GM18498 (cell line): ENCODE data around the gene ADARB2.

Experiments
- ATAC-seq: cut with Tn5 transposase; IDR thresholded peaks from one replicate; pipeline ENCODE4 v1.9.1; 2021; ENCODE audit warnings: mild to moderate bottlenecking, moderate library complexity; ENCODE audit not compliant: unreplicated experiment

Gene ADARB2

DNA sequence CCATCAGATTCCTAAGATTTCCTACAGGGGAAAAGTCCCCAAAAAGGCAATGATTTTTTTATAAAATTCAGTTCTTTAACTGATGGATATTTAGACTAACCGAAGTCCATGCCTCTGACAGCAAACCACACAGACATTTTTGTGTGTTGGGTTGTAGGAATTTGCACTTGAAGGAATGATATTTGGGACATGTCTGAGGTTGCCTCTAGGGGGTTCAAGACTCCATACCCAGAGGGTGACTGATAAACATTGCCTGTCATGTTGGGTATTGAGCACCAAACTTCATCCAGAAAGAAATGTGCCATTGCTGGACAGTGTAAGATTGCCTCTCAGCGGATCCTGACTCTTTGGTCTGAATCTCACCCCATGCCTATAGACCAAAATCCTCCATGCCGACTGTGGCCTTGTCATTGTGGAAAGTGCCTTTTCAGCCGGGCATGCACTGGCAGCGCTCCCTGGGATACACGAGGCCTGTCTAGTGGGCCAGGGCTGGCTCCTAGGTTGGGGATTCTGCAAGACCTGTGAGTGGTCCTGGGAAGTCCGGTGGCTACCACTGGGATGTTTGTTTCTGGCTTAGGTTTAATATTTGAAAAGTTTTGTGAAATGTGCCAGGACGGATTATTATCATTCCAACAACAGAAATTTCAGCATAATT, 428.2 kb downstream of the ADARB2 start:
- no peak for ATAC-seq

- no peak for ATAC-seq
Observed at GRCh38 chr10:1308173-1308961, 429.0 kb downstream of the ADARB2 start.

GRCh38 chr10:1301143-1301542, 436.2 kb downstream of the ADARB2 start:
- no peak for ATAC-seq

GRCh38 chr10:1300218-1300617, 437.1 kb downstream of the ADARB2 start:
- no peak for ATAC-seq

- ATAC-seq, result no peak
Observed at GRCh38 chr10:1299041-1299726, 438.1 kb downstream of the ADARB2 start.

DNA sequence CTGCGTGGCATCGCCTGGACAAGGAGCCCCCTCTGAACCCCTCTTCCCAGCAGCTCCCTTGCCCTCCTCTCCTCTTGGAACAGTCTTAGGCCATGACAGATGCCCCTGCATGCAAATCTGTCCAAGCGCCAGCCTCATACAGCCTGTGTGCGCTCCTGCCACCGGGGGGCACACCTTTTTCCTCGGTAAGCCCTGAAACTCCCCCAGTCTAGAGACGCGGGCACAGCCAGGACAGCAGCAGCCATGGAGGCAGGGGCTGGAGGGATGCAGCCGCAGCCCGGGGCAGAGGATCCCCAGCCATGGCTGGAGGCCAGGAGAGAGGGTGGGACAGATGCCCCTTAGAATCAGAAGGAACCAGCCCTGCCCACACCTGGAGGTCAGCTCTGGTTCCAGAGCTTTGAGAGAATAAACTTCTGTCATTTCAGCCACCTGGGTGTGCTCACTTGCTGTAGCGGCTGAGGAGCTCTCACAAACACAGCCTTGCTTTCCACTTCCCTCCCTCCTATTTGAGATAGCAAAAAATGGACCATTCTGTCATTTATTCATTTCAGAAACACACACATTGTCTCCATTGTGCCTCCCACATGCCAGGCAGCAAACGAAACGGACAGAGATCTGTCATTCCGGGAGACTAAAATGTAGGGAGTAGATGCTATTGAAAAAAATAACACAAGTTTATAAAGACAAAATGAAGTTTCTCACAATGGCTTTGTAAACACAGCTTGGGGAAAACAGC, 439.6 kb downstream of the ADARB2 start:
- ATAC-seq, result no peak

DNA sequence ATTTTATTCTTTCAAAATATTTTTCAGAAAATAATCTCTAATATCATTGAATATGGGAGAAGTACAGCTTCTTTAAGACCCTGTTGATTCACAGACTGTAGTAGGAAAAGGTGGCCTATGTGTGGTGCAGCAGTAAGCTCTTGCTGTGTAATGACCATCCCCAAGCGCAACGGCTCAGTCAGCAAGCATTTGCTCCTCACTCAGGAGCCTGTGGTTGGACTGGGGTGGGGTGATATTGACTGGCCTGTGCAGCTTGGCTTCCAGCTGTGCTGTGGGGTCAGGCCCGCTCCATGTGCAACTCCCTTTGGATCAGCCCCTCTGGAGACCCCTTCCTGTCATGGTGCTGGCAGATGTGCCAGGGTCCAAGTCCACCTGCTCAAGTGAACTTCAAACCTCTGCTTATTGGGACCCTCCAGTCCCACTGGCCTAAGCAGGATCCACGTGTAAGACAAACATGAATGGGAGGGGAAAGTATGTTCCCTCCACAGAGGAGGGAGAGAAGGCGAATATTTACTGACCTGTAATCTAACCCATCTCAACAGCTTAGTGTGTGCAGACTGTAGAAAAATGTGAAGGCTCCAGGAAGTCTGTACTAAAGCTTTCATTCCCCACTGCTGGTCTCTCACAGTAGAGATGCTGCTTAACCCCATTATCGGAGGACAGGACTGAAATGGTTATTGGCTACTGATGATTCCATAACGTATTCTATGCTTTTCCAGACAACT, 441.4 kb downstream of the ADARB2 start:
- no peak for ATAC-seq

- ATAC-seq, result no peak
Observed at GRCh38 chr10:1294748-1295147, 442.6 kb downstream of the ADARB2 start.

DNA sequence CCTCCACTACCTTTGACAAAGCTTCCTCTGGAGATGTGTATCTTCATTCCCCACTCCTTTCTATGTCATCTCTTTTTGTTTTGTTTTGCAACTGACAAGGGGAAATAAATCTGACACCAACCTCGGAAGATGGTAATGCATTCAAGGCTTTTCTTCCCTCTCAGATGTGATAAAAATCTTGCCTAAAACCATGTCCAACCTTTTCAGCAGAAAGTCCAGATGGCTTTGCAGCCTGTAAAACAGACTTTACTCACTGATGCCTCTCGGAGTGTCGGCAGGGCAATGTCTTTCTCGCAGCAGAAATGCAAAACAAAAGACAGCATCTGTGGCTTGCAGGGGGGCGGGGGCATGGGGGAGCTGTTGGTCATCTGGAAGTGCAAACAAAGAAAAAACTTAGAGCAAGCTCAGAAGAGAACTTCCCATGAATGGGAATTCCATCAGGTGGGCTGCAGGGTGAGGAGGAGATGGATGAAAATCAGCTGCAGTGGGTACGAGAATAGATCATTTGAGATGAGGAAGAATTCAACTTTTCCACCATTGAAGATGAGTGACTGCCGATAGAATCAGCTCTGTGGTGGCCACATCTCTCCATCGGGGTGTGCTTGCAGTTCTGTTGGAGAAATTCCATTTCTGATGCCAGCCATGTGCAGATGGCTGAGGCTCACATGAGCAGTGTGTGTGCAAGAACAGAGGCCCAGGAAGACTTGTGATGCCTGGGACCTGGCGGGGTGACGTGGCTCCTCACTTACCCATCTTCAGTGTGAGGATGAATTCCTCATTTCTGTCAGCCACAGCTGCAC, 443.5 kb downstream of the ADARB2 start:
- no peak for ATAC-seq

- no peak for ATAC-seq
Observed at GRCh38 chr10:1293157-1293556, 444.2 kb downstream of the ADARB2 start.

DNA sequence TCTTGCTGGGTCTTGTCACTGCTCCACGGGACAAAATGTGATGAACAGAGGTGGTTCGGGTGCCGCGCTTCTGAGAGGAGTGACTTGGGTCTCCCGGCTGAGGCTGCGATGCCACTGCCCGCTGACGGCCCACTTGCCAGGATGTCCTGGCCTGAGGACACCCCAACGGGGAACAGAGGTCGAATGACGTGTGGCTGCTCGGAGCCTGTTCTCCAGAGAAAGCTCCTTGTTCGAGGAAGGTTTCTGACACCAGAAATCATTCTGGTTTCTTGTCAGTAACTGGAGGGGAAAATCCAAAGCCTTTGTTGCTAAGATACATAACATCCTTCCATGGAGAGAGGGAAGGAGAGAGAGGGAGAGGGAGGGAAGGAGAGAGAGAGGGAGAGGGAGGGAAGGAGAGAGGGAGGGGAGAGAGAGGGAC, 444.7 kb downstream of the ADARB2 start:
- no peak for ATAC-seq

DNA sequence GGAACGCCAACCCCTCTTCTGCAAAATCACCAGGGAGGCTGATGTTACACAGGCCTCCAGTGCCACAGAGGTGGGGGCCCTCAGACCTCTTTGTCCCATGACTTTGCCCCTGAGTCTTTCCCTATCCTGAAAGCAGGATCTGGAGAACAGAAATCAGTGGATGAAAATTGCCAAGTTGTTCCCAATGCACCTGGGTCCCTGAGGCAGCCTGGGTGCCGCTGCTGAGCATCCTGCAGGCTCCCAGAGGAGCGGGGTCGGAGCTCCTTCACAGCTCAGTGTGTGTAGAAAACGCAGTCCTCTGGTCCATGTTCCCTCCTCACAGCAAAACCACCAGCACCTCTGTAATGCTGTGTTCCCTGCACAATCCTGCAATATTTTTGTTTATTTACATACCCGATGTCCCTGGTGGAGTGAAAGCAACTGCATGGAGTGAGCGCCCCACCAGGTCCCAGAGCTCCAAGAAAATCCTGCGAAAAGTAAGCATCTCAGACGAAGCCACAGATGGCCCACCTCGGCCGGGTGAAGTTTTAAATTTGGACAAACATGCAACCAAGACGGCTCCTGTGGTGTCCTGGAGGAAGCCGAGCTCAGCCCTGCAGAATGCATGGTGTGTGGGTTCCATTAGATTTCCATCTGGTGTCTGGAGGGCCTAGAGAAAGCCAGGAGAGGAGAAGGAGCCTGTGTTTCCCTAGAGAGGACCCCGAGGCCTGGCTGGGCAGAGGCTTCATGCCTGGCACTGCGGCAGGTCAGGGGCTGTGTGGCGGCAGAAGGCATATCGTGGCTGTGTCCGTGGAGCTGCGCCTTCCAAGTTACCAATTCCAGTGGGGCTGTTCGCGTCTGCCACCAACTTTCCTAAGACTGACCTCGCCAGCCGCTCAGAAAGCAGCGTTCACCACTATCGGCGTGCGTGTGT, 445.9 kb downstream of the ADARB2 start:
- ATAC-seq, result no peak

DNA sequence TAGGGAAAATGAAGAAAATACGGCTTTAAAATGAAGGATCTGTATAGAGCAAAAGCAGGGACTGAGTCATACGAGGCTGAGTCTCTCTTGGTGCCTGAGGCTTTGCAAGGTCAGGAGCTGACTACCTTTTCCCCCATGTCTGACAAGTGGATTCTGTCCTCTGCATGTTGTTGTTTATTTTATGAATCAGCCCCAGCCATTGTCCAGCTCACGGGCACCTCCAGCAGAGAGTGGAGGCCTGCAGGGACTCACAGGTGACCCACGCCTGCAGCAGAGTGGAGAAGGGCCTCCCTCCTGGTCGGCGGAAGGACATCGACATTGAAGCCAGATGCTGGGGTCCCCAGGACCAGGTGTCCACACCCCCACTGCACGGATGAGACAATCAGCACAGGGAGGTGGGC, 447.3 kb downstream of the ADARB2 start:
- no peak for ATAC-seq

DNA sequence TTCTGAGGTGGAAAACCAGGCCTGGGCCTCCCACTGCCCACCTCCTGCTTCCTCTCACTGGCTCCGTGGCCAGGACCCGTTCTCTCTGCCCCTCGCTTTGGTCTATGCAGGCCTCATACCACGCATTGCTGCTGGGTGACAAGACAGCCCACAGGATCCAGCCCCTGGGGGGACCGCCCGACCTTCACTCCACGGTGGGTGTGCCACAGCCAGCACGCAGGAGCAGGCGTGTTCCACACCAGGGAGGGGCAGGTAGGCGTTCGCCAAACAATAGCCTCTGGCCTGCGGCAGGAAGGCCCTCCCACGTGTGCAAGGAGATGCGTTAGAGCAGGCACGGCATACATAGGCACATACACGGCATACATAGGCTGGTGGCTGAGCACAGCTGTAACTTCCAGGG, 447.7 kb downstream of the ADARB2 start:
- ATAC-seq, result no peak

GRCh38 chr10:1287971-1288401, 449.3 kb downstream of the ADARB2 start:
- ATAC-seq, result no peak

GRCh38 chr10:1287487-1287886, 449.8 kb downstream of the ADARB2 start:
- no peak for ATAC-seq

- no peak for ATAC-seq
Observed at GRCh38 chr10:1284076-1284475, 453.2 kb downstream of the ADARB2 start.

DNA sequence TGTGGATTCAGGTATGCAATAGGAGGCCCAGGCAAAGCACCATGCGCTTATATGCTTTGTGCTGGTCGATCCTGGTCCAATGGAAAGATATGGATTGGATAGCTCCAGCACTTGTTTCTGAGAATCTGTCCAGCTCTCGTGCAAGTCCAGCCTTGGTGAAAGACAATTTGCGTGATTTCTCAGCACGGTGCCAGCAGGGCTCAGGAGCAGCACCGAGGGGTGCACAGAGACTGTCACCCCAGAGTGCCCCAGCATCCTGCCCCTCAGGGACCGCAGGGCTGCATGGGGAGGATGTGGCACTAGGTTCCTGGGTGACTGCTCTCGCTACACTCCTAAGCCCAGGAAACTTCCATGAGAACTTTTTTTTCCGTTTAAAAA, 455.9 kb downstream of the ADARB2 start:
- no peak for ATAC-seq
